Choroid plexus epithelial cell (primary cell): ENCODE data around the gene CASP6.
A peak's percentile ranks its signal among the peaks of the same experiment; 100 is the strongest.

Experiments
- DNase-seq: peaks from one replicate; pipeline ENCODE4 v3.0.0-alpha.2; 2010; ENCODE audit warnings: low read depth
- H3K4me3 ChIP-seq: 2 replicates; pipeline ENCODE4 v1.5.1; 2011; ENCODE audit warnings: low read depth, mild to moderate bottlenecking, control low read depth, low read length, moderate library complexity
- CTCF ChIP-seq: conservative IDR thresholded peaks from 2 replicates; pipeline ENCODE4 v1.5.1; 2011; ENCODE audit warnings: low read depth, mild to moderate bottlenecking, control low read depth, inconsistent platforms, low read length, moderate library complexity

Gene CASP6

GRCh38 chr4:109672169-109672930 lies 30.9 kb downstream of the CASP6 start:
- no peak overlapping the region for H3K4me3 ChIP-seq
- no peak for TF ChIP-seq CTCF
- peak; percentile 15 for DNase-seq

GRCh38 chr4:109671350-109671749 lies 31.9 kb downstream of the CASP6 start:
- no peak overlapping the region for H3K4me3 ChIP-seq
- no peak for TF ChIP-seq CTCF
- peak; percentile 6 for DNase-seq

GRCh38 chr4:109665783-109666485 lies 37.3 kb downstream of the CASP6 start:
- no peak for DNase-seq
- TF ChIP-seq CTCF: no peak
- H3K4me3 ChIP-seq: no peak overlapping the region

GRCh38 chr4:109662771-109663170 lies 40.5 kb downstream of the CASP6 start:
- H3K4me3 ChIP-seq: no peak overlapping the region
- no peak for DNase-seq
- no peak for TF ChIP-seq CTCF

GRCh38 chr4:109662116-109662515 lies 41.1 kb downstream of the CASP6 start:
- no peak overlapping the region for H3K4me3 ChIP-seq
- no peak for TF ChIP-seq CTCF
- DNase-seq: no peak

GRCh38 chr4:109658871-109659410 lies 44.3 kb downstream of the CASP6 start:
- TF ChIP-seq CTCF: peak; percentile 16
- DNase-seq: peak; percentile 44
- H3K4me3 ChIP-seq: no peak overlapping the region
